OCI-LY7 (cell line): ENCODE results near the gene EYS. TPM values are rescaled to one million over a fixed set of nuclear protein-coding genes. Genes with fewer than 3 reads are reported as not detected.

Experiments used
- BruUV-seq: library from RNA; stranded (reverse); fragments of 400-500 nt; replicated peaks from 2 replicates; lab custom pipeline; 2021; lab: Mats Ljungman, UMichigan
- CTCF ChIA-PET: fragments of 300-600 bp; sonication (Branson Sonifier 250); formaldehyde crosslinking; loops from one replicate; lab custom pipeline; 2022; ENCODE audit warnings: antibody characterized with exemption; ENCODE audit not compliant: unreplicated experiment; lab: Charles Lee
- POLR2A ChIA-PET: fragments of 300-600 bp; sonication (Branson Sonifier 250); formaldehyde crosslinking; loops from one replicate; lab custom pipeline; 2022; ENCODE audit warnings: antibody characterized with exemption; lab: Charles Lee
- DNase-seq: peaks from one replicate; pipeline ENCODE4 v3.0.0-alpha.2; 2015; ENCODE audit warnings: low spot score
- H2AFZ ChIP-seq: fragments of 200-600 bp; sonication (generic), shearing (Covaris generic); 2 replicates; pipeline ENCODE4 v1.6.1; 2014; ENCODE audit warnings: mild to moderate bottlenecking, antibody characterized with exemption, low read length, moderate library complexity
- H3K27ac ChIP-seq: fragments of 200-600 bp; sonication (generic); 2 replicates; pipeline ENCODE4 v1.5.1; 2014; ENCODE audit warnings: mixed run types, low read depth, mild to moderate bottlenecking, moderate library complexity, low read length, inconsistent platforms; ENCODE audit not compliant: poor library complexity, severe bottlenecking
- H3K36me3 ChIP-seq: fragments of 200-600 bp; sonication (generic); 2 replicates; pipeline ENCODE4 v1.6.1; 2014; ENCODE audit warnings: mild to moderate bottlenecking, antibody characterized with exemption, low read length, moderate library complexity, mixed read lengths; ENCODE audit not compliant: insufficient read depth
- H3K4me1 ChIP-seq: fragments of 200-600 bp; sonication (generic); 2 replicates; pipeline ENCODE4 v1.5.1; 2014; ENCODE audit warnings: mild to moderate bottlenecking, low read length; ENCODE audit not compliant: insufficient read depth, poor library complexity, severe bottlenecking
- H3K4me2 ChIP-seq: fragments of 200-600 bp; sonication (generic); 2 replicates; pipeline ENCODE4 v1.6.1; 2014; ENCODE audit warnings: mild to moderate bottlenecking, low read length
- H3K4me3 ChIP-seq: fragments of 200-600 bp; sonication (generic); 2 replicates; pipeline ENCODE4 v1.5.1; 2014; ENCODE audit warnings: mild to moderate bottlenecking, low read depth, low read length; ENCODE audit not compliant: poor library complexity, severe bottlenecking
- H3K79me2 ChIP-seq: fragments of 200-600 bp; sonication (generic); 2 replicates; pipeline ENCODE4 v1.6.1; 2016; ENCODE audit warnings: low read depth, mild to moderate bottlenecking, low read length, moderate library complexity, mixed read lengths; ENCODE audit not compliant: insufficient read depth
- H3K9me2 ChIP-seq: fragments of 200-600 bp; sonication (generic); 2 replicates; pipeline ENCODE4 v1.6.1; 2016; ENCODE audit warnings: mild to moderate bottlenecking, low read length, mixed read lengths; ENCODE audit not compliant: insufficient read depth
- H3K9me3 ChIP-seq: fragments of 200-600 bp; sonication (generic); 2 replicates; pipeline ENCODE4 v1.6.1; 2014; ENCODE audit warnings: mild to moderate bottlenecking, mixed run types, low read length, mixed read lengths
- H4K20me1 ChIP-seq: fragments of 200-600 bp; sonication (generic); 2 replicates; pipeline ENCODE4 v1.6.1; 2014; ENCODE audit warnings: mild to moderate bottlenecking, antibody characterized with exemption, low read length, moderate library complexity, mixed read lengths; ENCODE audit not compliant: insufficient read depth
- CTCF ChIP-seq: fragments of 200-600 bp; sonication (generic); conservative IDR thresholded peaks from 2 replicates; pipeline ENCODE4 v1.5.1; 2014; ENCODE audit warnings: mild to moderate bottlenecking, antibody characterized with exemption, low read length, moderate library complexity, mixed read lengths
- EZH2phosphoT487 ChIP-seq: fragments of 200-600 bp; sonication (generic); IDR thresholded peaks from 2 replicates; pipeline ENCODE4 v1.6.1; 2018; ENCODE audit warnings: low read depth, borderline replicate concordance, mild to moderate bottlenecking, mixed run types, antibody characterized with exemption, low read length, moderate library complexity, mixed read lengths
- intact Hi-C: fragments of 100-400 bp; cut with micrococcal nuclease; formaldehyde crosslinking; loops from one replicate; pipeline ENCODE4 v1.10.0; 2022; ENCODE audit not compliant: unreplicated experiment
- total RNA-seq, 2 experiments: library from RNA; depleted of rRNA in 1 of 2; stranded (reverse); fragments of >200 nt in 1 of 2; shearing (Covaris generic) in 1 of 2; gene quantifications; 2 replicates each; pipeline ENCODE4 v1.2.3, GENCODE V29; 2014 to 2022

EYS gene
- total RNA-seq, 2 experiments from 2014 or later = not detected

- Histone ChIP-seq H2AFZ (no peak overlapping the region), H4K20me1 (no peaks in the 10 kb centered on the region), H3K4me1 (no peaks in the 10 kb centered on the region), H3K9me2 (no peaks in the 10 kb centered on the region), H3K36me3 (no peaks in the 10 kb centered on the region), H3K4me2 (no peak overlapping the region), H3K4me3 (no peak overlapping the region), H3K27ac (no peak overlapping the region), H3K79me2 (no peaks in the 10 kb centered on the region), H3K9me3 (no peaks in the 10 kb centered on the region)
- intact Hi-C loops = no loop called here
- DNase-seq = no peak
- POLR2A ChIA-PET = interaction anchor here (0.7 kb wide), 1 partner anchor 70 kb away, joined by 3 read pairs; no protein-coding TSS in a partner anchor
- CTCF ChIA-PET = no interaction called here
- TF ChIP-seq EZH2phosphoT487 (no peak), CTCF (no peak)
- BruUV-seq = no TSS peak
Observed at GRCh38 chr6:63887002-63887751, 1819.8 kb downstream of the EYS start.

DNA sequence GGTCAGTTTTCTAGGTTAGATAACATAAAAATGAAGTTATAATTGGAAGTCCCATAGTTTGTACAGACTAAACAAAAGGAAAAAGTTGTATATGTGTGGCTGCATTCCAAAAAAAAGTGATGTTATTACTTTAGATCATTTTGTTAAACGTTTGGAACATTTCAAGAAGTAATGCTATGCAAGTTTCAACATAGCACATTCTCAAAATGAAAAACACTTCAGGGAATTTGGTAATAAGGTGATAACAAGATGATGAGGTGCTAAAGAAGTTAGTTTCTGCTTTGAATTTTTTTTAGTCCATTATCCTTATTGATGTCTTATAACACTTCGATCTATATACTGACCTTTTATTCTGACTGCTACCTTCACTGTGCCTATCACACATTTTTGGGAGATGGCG lies 1820.7 kb downstream of the EYS start:
- DNase-seq = no peak
- BruUV-seq = no TSS peak
- Histone ChIP-seq H3K4me1 (no peaks in the 10 kb centered on the region), H4K20me1 (no peaks in the 10 kb centered on the region), H2AFZ (no peak overlapping the region), H3K9me2 (no peaks in the 10 kb centered on the region), H3K4me2 (no peak overlapping the region), H3K4me3 (no peak overlapping the region), H3K79me2 (no peaks in the 10 kb centered on the region), H3K9me3 (no peaks in the 10 kb centered on the region), H3K27ac (no peak overlapping the region), H3K36me3 (no peaks in the 10 kb centered on the region)
- TF ChIP-seq CTCF (no peak), EZH2phosphoT487 (no peak)
- CTCF ChIA-PET = no interaction called here
- intact Hi-C loops = no loop called here
- POLR2A ChIA-PET = no interaction called here

- H3K4me1 ChIP-seq = no peaks in the 10 kb centered on the region
- DNase-seq = no peak
- BruUV-seq = no TSS peak
- intact Hi-C loops = no loop called here
- H3K79me2 ChIP-seq = no peaks in the 10 kb centered on the region
- H2AFZ ChIP-seq = no peak overlapping the region
- no peaks in the 10 kb centered on the region for H4K20me1 ChIP-seq
- no peak overlapping the region for H3K27ac ChIP-seq
- H3K4me2 ChIP-seq = no peak overlapping the region
- H3K4me3 ChIP-seq = no peak overlapping the region
- ChIA-PET POLR2A (no interaction called here), CTCF (no interaction called here)
- no peaks in the 10 kb centered on the region for H3K9me3 ChIP-seq
- no peaks in the 10 kb centered on the region for H3K36me3 ChIP-seq
- TF ChIP-seq CTCF = no peak
- H3K9me2 ChIP-seq = no peaks in the 10 kb centered on the region
Observed at GRCh38 chr6:63883597-63883996, 1823.4 kb downstream of the EYS start.
